Tibial nerve (tissue), 4 donors: ENCODE results near the gene DOC2B. TPM values are rescaled to one million over a fixed set of nuclear protein-coding genes. Genes with fewer than 3 reads are reported as not detected.
A peak's percentile ranks its signal among the peaks of the same experiment; 100 is the strongest.
"Not testable (repeated sequence)": the region's sequence is repeated elsewhere in the genome, so short reads cannot be mapped to it uniquely, and the experiment has no call there.

Source experiments
- DNase-seq, 2 donors: peaks; one replicate each; pipeline ENCODE4 v3.0.0-alpha.2; 2019; ENCODE audit warnings: low spot score in 2 of 2
- H3K27ac ChIP-seq, 4 donors: fragments of 200-600 bp; sonication (generic) in 3 of 4; one replicate each; pipeline ENCODE4 v1.5.1; 2017 to 2019; ENCODE audit warnings: mild to moderate bottlenecking in 1 of 4
- H3K27me3 ChIP-seq, 2 donors: fragments of 200-600 bp; sonication (generic) in 1 of 2; one replicate each; pipeline versions ENCODE4 v1.5.1 to v1.6.0; 2017 to 2019
- H3K36me3 ChIP-seq, 3 donors: fragments of 200-600 bp; sonication (generic); one replicate each; pipeline ENCODE4 v1.5.1; 2018 to 2019
- H3K4me1 ChIP-seq, 4 donors: fragments of 200-600 bp; sonication (generic) in 3 of 4; one replicate each; pipeline ENCODE4 v1.5.1; 2017 to 2019
- H3K4me3 ChIP-seq, 4 donors: fragments of 200-600 bp; sonication (generic) in 3 of 4; one replicate each; pipeline ENCODE4 v1.5.1; 2017 to 2019; ENCODE audit warnings: mild to moderate bottlenecking in 1 of 4, moderate library complexity in 1 of 4
- H3K9me3 ChIP-seq, 4 donors: fragments of 200-600 bp; sonication (generic) in 3 of 4; one replicate each; pipeline ENCODE4 v1.5.1; 2017 to 2019
- WGBS, 2 donors: methylation state at CpG; one replicate each; pipeline ENCODE4 v1.1.5; 2018; 5-methylcytosine and 5-hydroxymethylcytosine counted together
- total RNA-seq, 4 donors: library from RNA; depleted of rRNA; stranded (reverse); fragments of >200 nt; gene quantifications; one replicate each; pipeline ENCODE4 v1.1.0, GENCODE V29; 2016
- TF ChIP-seq, protein P1 (sequence below), 5 experiments: fragments of 200-600 bp in 3 of 5; fragments of 450-650 bp in 2 of 5; sonication (generic) in 3 of 5; IDR thresholded peaks; one replicate each; pipeline ENCODE4 v1.5.1; 2016 to 2019; ENCODE audit warnings: antibody characterized with exemption in 5 of 5, mild to moderate bottlenecking in 3 of 5, moderate library complexity in 2 of 5

DOC2B gene
- total RNA-seq, 4 donors from 2014 or later, result 11.7 to 29.4 (median 16.0) TPM

DNA sequence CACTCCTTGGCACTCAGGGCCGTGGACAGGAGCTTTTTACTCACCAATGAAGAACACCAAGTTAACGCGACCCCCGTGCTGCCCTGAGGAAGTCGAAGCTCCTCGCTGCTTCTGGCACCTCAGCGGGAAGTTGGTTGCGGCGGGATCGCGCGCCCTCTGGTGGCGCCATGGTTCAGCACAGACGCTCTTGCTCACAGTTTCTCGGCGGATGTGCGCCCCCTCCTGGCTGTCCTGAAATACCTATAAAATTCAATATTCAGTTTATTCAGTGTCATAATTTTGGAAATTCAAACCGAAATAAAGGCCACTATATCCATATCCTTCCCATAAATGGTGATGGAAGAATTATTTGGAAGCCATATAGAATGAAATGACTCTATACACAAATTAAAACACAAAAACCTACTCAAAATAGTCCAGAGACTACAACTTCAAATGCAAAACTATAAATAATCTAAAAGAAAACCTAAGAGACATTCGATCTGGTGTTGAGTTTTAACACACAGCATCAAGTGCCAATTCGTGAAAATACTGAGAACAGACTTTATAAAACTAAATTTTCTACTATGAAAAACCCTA, 63.0 kb downstream of the DOC2B start:
- not testable (repeated sequence) for H3K9me3 ChIP-seq, H3K27me3 ChIP-seq, H3K27ac ChIP-seq, H3K36me3 ChIP-seq, DNase-seq, H3K4me3 ChIP-seq, H3K4me1 ChIP-seq
- TF ChIP-seq, protein P1, sequence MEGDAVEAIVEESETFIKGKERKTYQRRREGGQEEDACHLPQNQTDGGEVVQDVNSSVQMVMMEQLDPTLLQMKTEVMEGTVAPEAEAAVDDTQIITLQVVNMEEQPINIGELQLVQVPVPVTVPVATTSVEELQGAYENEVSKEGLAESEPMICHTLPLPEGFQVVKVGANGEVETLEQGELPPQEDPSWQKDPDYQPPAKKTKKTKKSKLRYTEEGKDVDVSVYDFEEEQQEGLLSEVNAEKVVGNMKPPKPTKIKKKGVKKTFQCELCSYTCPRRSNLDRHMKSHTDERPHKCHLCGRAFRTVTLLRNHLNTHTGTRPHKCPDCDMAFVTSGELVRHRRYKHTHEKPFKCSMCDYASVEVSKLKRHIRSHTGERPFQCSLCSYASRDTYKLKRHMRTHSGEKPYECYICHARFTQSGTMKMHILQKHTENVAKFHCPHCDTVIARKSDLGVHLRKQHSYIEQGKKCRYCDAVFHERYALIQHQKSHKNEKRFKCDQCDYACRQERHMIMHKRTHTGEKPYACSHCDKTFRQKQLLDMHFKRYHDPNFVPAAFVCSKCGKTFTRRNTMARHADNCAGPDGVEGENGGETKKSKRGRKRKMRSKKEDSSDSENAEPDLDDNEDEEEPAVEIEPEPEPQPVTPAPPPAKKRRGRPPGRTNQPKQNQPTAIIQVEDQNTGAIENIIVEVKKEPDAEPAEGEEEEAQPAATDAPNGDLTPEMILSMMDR (IDR thresholded peaks at IDR 0.05), result peak in 1 of 5 experiments; percentile 30
- 14 to 19% methylated on average over 2 to 3 of the region's 20 CpGs for WGBS, 2 donors

DNA sequence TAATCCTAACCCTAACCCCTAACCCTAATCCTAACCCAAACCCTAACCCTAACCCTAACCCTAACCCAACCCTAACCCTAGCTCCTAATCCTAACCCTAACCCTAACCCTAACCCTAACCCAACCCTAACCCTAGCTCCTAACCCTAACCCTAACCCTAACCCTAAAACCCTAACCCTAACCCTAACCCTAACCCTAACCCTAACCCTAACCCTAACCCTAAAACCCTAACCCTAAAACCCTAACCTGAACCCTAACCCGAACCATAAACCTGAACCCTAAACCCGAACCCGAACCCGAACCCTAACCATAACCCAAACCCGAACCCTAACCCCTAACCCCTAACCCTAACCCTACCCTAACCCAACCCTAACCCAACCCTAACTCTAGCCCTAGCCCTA, 68.3 kb downstream of the DOC2B start:
- no CpG with 5 or more reads among the region's 5 CpGs for WGBS, 2 donors

More for the DNA sequence above, 68.3 kb downstream of the DOC2B start:
- not testable (repeated sequence) for H3K36me3 ChIP-seq, H3K4me1 ChIP-seq, H3K27ac ChIP-seq, H3K9me3 ChIP-seq, H3K27me3 ChIP-seq, DNase-seq, H3K4me3 ChIP-seq

Other genes with a start within 250 kb of the DOC2B start
- not detected for gene SCGB1C2, start 44.1 kb downstream of the DOC2B start, total RNA-seq
- 10 to 100 TPM in 3 of 4 donors, 1 to 10 TPM in 1; 9.6 to 62.4 (median 41.9) TPM for gene RPH3AL, start 171.2 kb upstream of the DOC2B start, total RNA-seq